Inferior parietal cortex (tissue), 1 donor: ENCODE results near the gene FAHD2A.
"Not testable (repeated sequence)": the region's sequence is repeated elsewhere in the genome, so short reads cannot be mapped to it uniquely, and the experiment has no call there.

Experiments used
- DNase-seq: peaks from one replicate; pipeline ENCODE4 v3.0.0-alpha.2; 2016; ENCODE audit errors: extremely low spot score

FAHD2A gene

DNA sequence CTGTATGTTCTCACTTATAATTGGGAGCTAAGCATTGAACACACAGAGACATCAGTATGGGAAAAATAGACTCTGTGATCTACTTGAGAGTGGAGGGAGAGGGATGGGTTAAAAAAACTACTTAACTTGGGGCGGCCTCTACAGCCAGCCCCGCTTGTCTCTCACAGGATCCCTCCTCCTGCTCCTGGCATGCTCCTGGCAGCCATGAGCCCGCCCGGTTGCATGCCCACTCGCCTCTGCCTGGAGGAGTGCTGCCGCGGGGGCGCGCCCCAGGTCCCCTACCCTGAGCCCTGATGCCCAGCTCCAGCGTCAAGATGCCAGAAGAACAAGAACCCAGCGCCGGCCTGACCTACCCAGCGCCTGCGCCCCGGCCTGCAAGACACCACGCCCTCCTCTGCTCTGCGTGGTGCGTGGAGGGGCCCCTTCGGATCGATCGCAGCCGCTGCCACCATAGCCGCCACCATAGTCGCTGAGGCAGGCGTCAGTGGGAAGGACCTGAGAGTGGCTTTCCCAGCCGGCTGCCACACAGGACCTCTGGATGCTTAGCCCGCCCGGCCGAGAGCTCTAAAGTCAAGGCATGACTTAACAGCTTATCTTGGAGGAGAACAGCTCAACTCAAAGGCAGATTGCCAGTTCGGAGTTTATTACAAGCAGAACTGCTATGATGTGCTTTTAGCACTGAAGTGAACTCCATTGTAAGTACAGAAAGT lies 32.8 kb downstream of the FAHD2A start:
- DNase-seq: not testable (repeated sequence)

DNA sequence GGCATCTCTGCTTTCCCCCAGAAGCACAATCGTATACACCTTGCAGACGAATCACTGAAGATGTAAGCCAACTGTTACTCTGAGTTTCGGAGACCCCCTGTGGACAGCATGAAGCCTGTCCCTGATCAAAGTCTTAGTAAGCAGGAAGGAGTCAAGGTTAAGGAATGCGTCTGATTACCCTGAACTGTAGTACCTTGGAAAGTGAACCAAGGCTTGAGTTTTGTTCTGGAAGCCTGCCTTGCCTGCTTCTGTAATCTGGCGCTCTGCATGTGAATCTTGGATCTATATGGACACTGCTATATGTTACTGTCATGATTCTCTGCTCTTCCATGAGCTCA lies 33.3 kb downstream of the FAHD2A start:
- DNase-seq: not testable (repeated sequence)

DNA sequence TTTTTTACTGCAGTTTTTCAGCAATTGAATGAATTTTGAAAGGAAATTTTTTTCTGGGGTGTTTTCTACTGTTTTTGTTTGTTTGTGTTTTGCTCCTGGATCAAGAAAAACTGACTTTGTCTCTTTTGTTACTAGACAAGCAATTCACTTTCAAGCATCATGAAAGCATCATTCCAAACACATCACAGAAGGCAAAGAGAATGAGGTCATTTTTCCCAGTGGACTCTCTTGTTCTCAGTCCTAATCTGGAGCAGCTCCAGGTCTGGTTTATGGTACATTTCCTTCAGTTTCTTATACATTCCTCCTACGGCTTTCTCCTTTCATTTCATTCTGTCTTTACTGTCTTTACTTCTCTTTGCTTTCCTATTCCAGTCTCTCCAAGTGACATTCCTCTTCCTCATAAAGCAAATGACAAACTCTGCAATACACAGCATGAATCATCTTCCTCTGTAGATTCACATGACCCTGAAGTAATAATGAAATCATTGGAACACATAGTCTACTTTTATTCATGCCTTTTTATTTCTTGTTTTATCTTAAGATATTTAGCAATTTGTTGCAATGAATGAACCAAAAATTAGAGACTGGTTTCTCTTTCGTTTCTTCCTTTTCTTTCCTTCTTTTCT lies 40.1 kb downstream of the FAHD2A start:
- not testable (repeated sequence) for DNase-seq

GRCh38 chr2:95445317-95445716 lies 42.8 kb downstream of the FAHD2A start:
- not testable (repeated sequence) for DNase-seq

DNA sequence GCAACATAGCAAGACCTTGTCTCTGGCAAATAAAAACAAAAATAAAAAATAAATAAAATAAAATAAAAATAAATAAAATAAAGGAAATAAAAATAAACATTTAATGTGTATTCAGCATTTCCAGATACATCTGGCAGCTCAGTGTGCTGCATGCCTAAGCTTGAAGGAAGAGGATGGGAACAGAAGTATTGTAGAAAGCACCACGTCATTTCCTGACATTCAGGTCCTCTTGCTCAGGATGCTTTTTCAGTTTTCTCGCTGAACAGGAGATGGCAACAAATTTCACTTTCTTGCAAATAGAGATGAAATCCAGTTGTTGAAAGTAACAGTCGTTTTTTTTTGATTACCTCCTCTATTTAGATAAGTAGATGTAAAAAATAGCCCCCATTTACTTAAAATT lies 60.8 kb downstream of the FAHD2A start:
- DNase-seq: not testable (repeated sequence)
